Measurements from ENCODE around the gene GRN.

Gene GRN

DNA sequence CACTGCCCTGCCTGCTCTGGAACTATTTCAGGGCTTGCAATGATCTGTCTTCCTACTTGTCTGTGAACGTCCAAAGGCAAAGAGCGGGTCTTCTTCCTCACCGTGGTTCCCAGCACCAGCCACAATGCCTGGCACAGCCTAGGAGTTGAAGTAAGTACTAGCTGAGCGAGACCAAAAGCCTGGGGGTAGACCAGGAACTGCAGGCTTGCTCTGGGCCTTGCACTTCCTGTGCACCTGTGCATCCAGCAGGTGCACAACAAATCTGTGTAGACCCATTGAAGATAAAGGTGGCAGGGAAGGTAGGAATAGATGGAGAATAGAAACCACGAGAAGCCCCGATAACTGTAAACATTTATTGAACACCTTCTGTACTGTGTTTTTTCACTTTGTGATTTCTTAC, 13.9 kb downstream of the GRN start:
- DNase-seq (ENCODE audit: low read depth) = no peak
- TF ChIP-seq CTCF (IDR thresholded peaks at IDR 0.05; ENCODE audit: insufficient read depth, low read depth, low read length, missing control alignments) = no peak
- no peak overlapping the region for H3K4me3 ChIP-seq (ENCODE audit: low read length)

GRCh38 chr17:44359458-44360143, 14.5 kb downstream of the GRN start:
- H3K4me3 ChIP-seq (ENCODE audit: low read length) = no peak overlapping the region
- TF ChIP-seq CTCF (IDR thresholded peaks at IDR 0.05; ENCODE audit: insufficient read depth, low read depth, low read length, missing control alignments) = no peak
- no peak for DNase-seq (ENCODE audit: low read depth)

DNA sequence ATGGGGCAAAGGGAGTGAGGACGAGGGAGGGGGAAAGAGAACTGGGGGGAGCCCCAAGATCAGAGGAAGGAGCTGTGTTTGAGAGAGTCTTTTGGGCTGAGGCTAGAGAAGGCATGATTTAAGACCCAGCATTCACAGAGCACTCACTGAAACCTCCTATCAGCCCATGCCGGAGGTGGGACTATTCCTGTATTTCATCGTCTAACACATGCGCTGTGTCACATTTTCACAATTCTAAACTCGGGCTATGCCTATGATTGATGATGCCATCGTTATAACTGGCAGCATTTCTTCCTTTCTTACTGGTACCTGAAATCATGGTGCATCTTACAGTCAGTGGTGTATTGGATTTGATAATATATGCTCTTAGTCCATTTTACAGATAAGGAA, 15.0 kb downstream of the GRN start:
- H3K4me3 ChIP-seq (ENCODE audit: low read length) = no peak overlapping the region
- DNase-seq (ENCODE audit: low read depth) = no peak
- no peak for TF ChIP-seq CTCF (IDR thresholded peaks at IDR 0.05; ENCODE audit: insufficient read depth, low read depth, low read length, missing control alignments)

GRCh38 chr17:44360826-44361225, 15.7 kb downstream of the GRN start:
- no peak overlapping the region for H3K4me3 ChIP-seq (ENCODE audit: low read length)
- no peak for DNase-seq (ENCODE audit: low read depth)
- TF ChIP-seq CTCF (IDR thresholded peaks at IDR 0.05; ENCODE audit: insufficient read depth, low read depth, low read length, missing control alignments) = no peak

- no peak for DNase-seq (ENCODE audit: low read depth)
- no peak for TF ChIP-seq CTCF (IDR thresholded peaks at IDR 0.05; ENCODE audit: insufficient read depth, low read depth, low read length, missing control alignments)
- no peak overlapping the region for H3K4me3 ChIP-seq (ENCODE audit: low read length)
These were observed 16.5 kb downstream of the GRN start for GRCh38 chr17:44361292-44362260.

DNA sequence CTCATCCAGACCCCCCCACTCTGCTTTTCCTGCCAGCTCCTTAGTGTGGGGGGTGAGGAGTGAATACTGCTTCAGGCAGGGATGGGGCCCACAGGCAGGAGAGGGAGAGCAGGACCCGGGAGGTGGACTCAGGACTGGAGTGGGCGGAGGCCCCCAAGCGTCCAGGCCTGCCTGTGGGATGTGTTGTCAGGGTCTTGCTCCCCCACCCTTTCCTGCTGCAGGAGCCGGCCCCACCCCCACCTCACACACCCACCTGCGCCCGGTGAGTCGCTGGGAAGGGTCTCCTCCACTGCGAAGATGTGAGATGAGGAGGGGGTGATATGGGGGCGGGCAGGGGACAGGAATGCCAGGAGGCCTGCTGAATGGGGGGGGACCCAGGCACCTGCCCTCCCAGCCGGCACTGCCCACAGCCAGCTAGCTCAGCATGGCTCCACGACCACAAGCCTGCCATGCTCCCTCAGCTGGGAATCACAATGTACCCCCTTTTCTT, 17.4 kb downstream of the GRN start:
- peak overlapping the region; percentile 55 for H3K4me3 ChIP-seq (ENCODE audit: low read length)
- DNase-seq (ENCODE audit: low read depth) = no peak
- TF ChIP-seq CTCF (IDR thresholded peaks at IDR 0.05; ENCODE audit: insufficient read depth, low read depth, low read length, missing control alignments) = no peak

Data from epithelial cell of esophagus (primary cell).